ENCODE results near the gene TLE1. TPM values are rescaled to one million over a fixed set of nuclear protein-coding genes. Genes with fewer than 3 reads are reported as not detected.
"Not testable (repeated sequence)": the region's sequence is repeated elsewhere in the genome, so short reads cannot be mapped to it uniquely, and the experiment has no call there.

The TLE1 gene
- polyA plus RNA-seq, 3 donors = 0.46 to 2.5 (median 1.2) TPM

- H3K4me1 ChIP-seq (ENCODE audit: control insufficient read depth in 1 of 2, insufficient read depth in 2 of 2, low read length in 2 of 2) = peaks cover 24 to 42% of the 10 kb centered on the region in 2 donors
- Mint-ChIP-seq H3K9me3 (peaks cover 0 to 4% (median 0%) of the 10 kb centered on the region in 7 donors), H3K36me3 (peaks cover 4 to 11% of the 10 kb centered on the region in 2 donors), H3K4me3 (no peak overlapping the region), H3K27me3 (ENCODE audit: low read depth in 3 of 3) (peaks cover 0 to 1% (median 0%) of the 10 kb centered on the region in 3 donors), H3K4me1 (peaks cover 40% of the 10 kb centered on the region), H3K27ac (no peak overlapping the region)
- no peaks in the 10 kb centered on the region for H3K36me3 ChIP-seq (replicated peaks in 1 of 2; ENCODE audit: control insufficient read depth in 1 of 2, insufficient read depth in 2 of 2, low read length in 2 of 2)
- no peak for DNase-seq
- H3K9ac ChIP-seq (ENCODE audit: insufficient read depth, low read length, poor library complexity, severe bottlenecking) = no peak overlapping the region
- H4K20me1 ChIP-seq (ENCODE audit: insufficient read depth, low read length) = no peaks in the 10 kb centered on the region
- no peaks in the 10 kb centered on the region for H3K9me3 ChIP-seq (replicated peaks in 1 of 2; ENCODE audit: control insufficient read depth in 1 of 2, insufficient read depth in 1 of 2, low read length in 2 of 2)
- TF ChIP-seq CTCF (IDR thresholded peaks at IDR 0.05) = no peak
- H3K27me3 ChIP-seq (ENCODE audit: control insufficient read depth in 2 of 2, insufficient read depth in 2 of 2, low read length in 2 of 2) = no peaks in the 10 kb centered on the region
- H2AFZ ChIP-seq (ENCODE audit: insufficient read depth, low read depth, low read length, poor library complexity, severe bottlenecking) = no peak overlapping the region
- 100% methylated on average over 4 of the region's 10 CpGs for WGBS (ENCODE audit: insufficient coverage)
- no peak overlapping the region for H3K4me3 ChIP-seq (replicated peaks in 1 of 3; ENCODE audit: low read depth in 2 of 3, low read length in 3 of 3)
- no peak overlapping the region for H3K4me2 ChIP-seq (replicated peaks; ENCODE audit: extremely low read depth, low read length, poor library complexity, severe bottlenecking)
- no peaks in the 10 kb centered on the region for H3K79me2 ChIP-seq (ENCODE audit: insufficient read depth, low read length)
- intact Hi-C loops (cut with micrococcal nuclease) = no loop called here
- no peak overlapping the region for H3K27ac ChIP-seq (ENCODE audit: low read depth in 1 of 2, low read length in 2 of 2)
These were observed 93.3 kb downstream of the TLE1 start for GRCh38 chr9:81595887-81596543.

- H3K27ac Mint-ChIP-seq; intact Hi-C loops (cut with micrococcal nuclease); H3K4me3 Mint-ChIP-seq: not testable (repeated sequence)
These were observed 94.1 kb downstream of the TLE1 start for GRCh38 chr9:81595293-81595692.

More at GRCh38 chr9:81595293-81595692, 94.1 kb downstream of the TLE1 start:
- H3K36me3 ChIP-seq (replicated peaks in 1 of 2; ENCODE audit: control insufficient read depth in 1 of 2, insufficient read depth in 2 of 2, low read length in 2 of 2); H3K27me3 ChIP-seq (ENCODE audit: control insufficient read depth in 2 of 2, insufficient read depth in 2 of 2, low read length in 2 of 2); H3K9ac ChIP-seq (ENCODE audit: insufficient read depth, low read length, poor library complexity, severe bottlenecking); H3K4me3 ChIP-seq (replicated peaks in 1 of 3; ENCODE audit: low read depth in 2 of 3, low read length in 3 of 3); H3K4me2 ChIP-seq (replicated peaks; ENCODE audit: extremely low read depth, low read length, poor library complexity, severe bottlenecking); DNase-seq; H3K27ac ChIP-seq (ENCODE audit: low read depth in 1 of 2, low read length in 2 of 2); H3K9me3 ChIP-seq (replicated peaks in 1 of 2; ENCODE audit: control insufficient read depth in 1 of 2, insufficient read depth in 1 of 2, low read length in 2 of 2); H3K27me3 Mint-ChIP-seq (ENCODE audit: low read depth in 3 of 3); H4K20me1 ChIP-seq (ENCODE audit: insufficient read depth, low read length); H2AFZ ChIP-seq (ENCODE audit: insufficient read depth, low read depth, low read length, poor library complexity, severe bottlenecking); H3K9me3 Mint-ChIP-seq; H3K79me2 ChIP-seq (ENCODE audit: insufficient read depth, low read length): not testable (repeated sequence)
- Mint-ChIP-seq H3K36me3 (peaks cover 4 to 14% of the 10 kb centered on the region in 2 donors), H3K4me1 (peaks cover 40% of the 10 kb centered on the region)
- H3K4me1 ChIP-seq (ENCODE audit: control insufficient read depth in 1 of 2, insufficient read depth in 2 of 2, low read length in 2 of 2) = peaks cover 24 to 42% of the 10 kb centered on the region in 2 donors
- WGBS (ENCODE audit: insufficient coverage) = 100% methylated on average over 1 of the region's 10 CpGs
